ENCODE data around the gene NRTN. TPM values are rescaled to one million over a fixed set of nuclear protein-coding genes. Genes with fewer than 3 reads are reported as not detected.

Gene NRTN
- total and polyA plus RNA-seq, 2 of the 13 experiments (the other 11 are each of a cell fraction or from before 2014, with no cell fraction given): 4.1 to 5.3 TPM

DNA sequence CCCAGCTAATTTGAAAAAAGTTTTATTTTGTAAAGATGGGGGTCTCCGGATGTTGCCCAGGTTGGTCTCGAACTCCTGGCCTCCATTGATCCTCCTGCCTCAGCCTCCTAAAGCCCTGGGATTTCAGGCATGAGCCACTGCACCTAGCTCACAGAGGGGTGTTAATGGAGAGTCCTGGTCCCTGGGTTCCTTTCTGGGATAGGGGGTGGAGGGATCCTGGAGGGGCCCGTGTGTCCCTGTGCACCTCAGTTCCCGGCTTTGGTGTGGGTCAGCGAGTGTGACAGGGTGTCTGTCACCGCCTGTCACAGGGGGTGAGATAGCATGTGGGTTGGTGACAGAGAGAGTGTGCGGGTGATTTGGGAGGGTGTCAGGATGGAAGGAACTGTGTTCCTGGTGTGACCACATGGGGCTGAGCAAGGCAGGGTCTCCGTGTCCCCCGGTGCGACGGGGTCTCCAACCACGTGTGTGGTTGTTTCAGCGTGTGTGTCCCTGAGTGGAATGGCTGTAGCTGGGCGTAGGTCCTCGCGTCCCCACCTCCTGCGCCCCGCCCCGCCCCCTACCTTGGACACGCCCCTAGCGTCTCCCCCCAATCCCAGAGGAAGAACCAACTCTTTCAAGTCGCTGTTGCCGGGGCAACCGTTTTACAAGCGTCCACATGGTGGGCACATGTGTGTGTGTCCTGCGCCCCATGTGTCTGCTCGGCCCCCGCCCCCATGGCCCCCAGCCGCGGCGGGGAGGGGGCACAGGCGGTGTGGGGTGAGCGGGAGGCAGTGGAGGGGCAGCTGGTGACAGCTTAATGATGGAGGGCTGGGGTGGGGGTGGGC lies 2.9 kb upstream of the NRTN start (continued):
- TF ChIP-seq, protein P1, sequence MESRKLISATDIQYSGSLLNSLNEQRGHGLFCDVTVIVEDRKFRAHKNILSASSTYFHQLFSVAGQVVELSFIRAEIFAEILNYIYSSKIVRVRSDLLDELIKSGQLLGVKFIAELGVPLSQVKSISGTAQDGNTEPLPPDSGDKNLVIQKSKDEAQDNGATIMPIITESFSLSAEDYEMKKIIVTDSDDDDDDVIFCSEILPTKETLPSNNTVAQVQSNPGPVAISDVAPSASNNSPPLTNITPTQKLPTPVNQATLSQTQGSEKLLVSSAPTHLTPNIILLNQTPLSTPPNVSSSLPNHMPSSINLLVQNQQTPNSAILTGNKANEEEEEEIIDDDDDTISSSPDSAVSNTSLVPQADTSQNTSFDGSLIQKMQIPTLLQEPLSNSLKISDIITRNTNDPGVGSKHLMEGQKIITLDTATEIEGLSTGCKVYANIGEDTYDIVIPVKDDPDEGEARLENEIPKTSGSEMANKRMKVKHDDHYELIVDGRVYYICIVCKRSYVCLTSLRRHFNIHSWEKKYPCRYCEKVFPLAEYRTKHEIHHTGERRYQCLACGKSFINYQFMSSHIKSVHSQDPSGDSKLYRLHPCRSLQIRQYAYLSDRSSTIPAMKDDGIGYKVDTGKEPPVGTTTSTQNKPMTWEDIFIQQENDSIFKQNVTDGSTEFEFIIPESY (CRISPR knock-in tag; IDR thresholded peaks at IDR 0.05): peak; percentile 36; the same call in 1 of the 2 replicates

GRCh38 chr19:5803441-5803751 lies 1.5 kb upstream of the NRTN start:
- no peak for FAIRE-seq
- CTCF ChIA-PET (ENCODE audit: low intra/inter-chr PET ratio, low total read pairs): interaction anchor here (0.7 to 4.6 kb wide), 8 partner anchors 9 to 244 kb away, joined by 3 to 71 read pairs (median 6); partner anchors contain the start of gene VMAC

More at GRCh38 chr19:5803441-5803751, 1.5 kb upstream of the NRTN start:
- no peaks in the 10 kb centered on the region for H4K20me1 ChIP-seq (ENCODE audit: insufficient read depth, low read length)
- BruUV-seq (replicated peaks): no TSS peak
- H3K79me2 ChIP-seq (ENCODE audit: insufficient read depth, low read length): no peaks in the 10 kb centered on the region
- peak; percentile 82 for TF ChIP-seq TEAD3 (CRISPR knock-in tag; optimal IDR thresholded peaks at IDR 0.05; ENCODE audit: borderline replicate concordance)
- TF ChIP-seq HOXD1 (CRISPR knock-in tag; IDR thresholded peaks at IDR 0.05): no peak
- TF ChIP-seq ZNF543 (CRISPR knock-in tag; IDR thresholded peaks at IDR 0.05): 0 out of 2 replicates have a peak, but pooled peaks have one; percentile 58
- 0 out of 2 replicates have a peak, but pooled peaks have one; percentile 4 for TF ChIP-seq ZFP36L1 (CRISPR knock-in tag; IDR thresholded peaks at IDR 0.05)
- TF ChIP-seq, protein P2, sequence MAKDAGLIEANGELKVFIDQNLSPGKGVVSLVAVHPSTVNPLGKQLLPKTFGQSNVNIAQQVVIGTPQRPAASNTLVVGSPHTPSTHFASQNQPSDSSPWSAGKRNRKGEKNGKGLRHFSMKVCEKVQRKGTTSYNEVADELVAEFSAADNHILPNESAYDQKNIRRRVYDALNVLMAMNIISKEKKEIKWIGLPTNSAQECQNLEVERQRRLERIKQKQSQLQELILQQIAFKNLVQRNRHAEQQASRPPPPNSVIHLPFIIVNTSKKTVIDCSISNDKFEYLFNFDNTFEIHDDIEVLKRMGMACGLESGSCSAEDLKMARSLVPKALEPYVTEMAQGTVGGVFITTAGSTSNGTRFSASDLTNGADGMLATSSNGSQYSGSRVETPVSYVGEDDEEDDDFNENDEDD (CRISPR knock-in tag; IDR thresholded peaks at IDR 0.05; ENCODE audit: borderline replicate concordance): peak; percentile 50; the same call in 1 of the 2 replicates
- TF ChIP-seq, protein P3, sequence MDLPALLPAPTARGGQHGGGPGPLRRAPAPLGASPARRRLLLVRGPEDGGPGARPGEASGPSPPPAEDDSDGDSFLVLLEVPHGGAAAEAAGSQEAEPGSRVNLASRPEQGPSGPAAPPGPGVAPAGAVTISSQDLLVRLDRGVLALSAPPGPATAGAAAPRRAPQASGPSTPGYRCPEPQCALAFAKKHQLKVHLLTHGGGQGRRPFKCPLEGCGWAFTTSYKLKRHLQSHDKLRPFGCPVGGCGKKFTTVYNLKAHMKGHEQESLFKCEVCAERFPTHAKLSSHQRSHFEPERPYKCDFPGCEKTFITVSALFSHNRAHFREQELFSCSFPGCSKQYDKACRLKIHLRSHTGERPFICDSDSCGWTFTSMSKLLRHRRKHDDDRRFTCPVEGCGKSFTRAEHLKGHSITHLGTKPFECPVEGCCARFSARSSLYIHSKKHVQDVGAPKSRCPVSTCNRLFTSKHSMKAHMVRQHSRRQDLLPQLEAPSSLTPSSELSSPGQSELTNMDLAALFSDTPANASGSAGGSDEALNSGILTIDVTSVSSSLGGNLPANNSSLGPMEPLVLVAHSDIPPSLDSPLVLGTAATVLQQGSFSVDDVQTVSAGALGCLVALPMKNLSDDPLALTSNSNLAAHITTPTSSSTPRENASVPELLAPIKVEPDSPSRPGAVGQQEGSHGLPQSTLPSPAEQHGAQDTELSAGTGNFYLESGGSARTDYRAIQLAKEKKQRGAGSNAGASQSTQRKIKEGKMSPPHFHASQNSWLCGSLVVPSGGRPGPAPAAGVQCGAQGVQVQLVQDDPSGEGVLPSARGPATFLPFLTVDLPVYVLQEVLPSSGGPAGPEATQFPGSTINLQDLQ (CRISPR knock-in tag; IDR thresholded peaks at IDR 0.05): 0 out of 2 replicates have a peak, but pooled peaks have one; percentile 45
- TF ChIP-seq TMF1 (CRISPR knock-in tag; IDR thresholded peaks at IDR 0.05; ENCODE audit: low read depth): 0 out of 2 replicates have a peak, but pooled peaks have one; percentile 60
- TF ChIP-seq NFIB (CRISPR knock-in tag; IDR thresholded peaks at IDR 0.05; ENCODE audit: borderline replicate concordance): 0 out of 2 replicates have a peak, but pooled peaks have one; percentile 16
- TF ChIP-seq MATR3 (CRISPR knock-in tag; IDR thresholded peaks at IDR 0.05): no peak
- 24% methylated on average over 8 of the region's 8 CpGs for WGBS (ENCODE audit: low lambda C conversion rate)
- peak overlapping the region; percentile 7; the same call in 1 of the 2 replicates for H3K9ac ChIP-seq (ENCODE audit: insufficient read depth, low read depth, low read length)
- H3K36me3 ChIP-seq (replicated peaks in 1 of 2; ENCODE audit: control insufficient read depth in 1 of 2, insufficient read depth in 2 of 2, low read length in 2 of 2): no peaks in the 10 kb centered on the region
- in situ Hi-C loops (cut with HindIII; ENCODE audit: extremely low pct_ligation_motif_present, low pct_unique_long_range_greater_than_20kb): loop anchor here (5.0 kb wide), 2 partner anchors 174 to 219 kb away; partner anchors contain the start of gene RANBP3
- H3K27me3 ChIP-seq (ENCODE audit: control insufficient read depth in 1 of 2, insufficient read depth in 2 of 2, low read length in 2 of 2): no peaks in the 10 kb centered on the region; a peak in 1 of 5 replicates
- no peak overlapping the region for H3K27ac ChIP-seq (ENCODE audit: extremely low read length, insufficient read depth, low read length)
- H3K9me3 ChIP-seq (ENCODE audit: low read length): no peaks in the 10 kb centered on the region
- H3K4me3 ChIP-seq (replicated peaks in 1 of 3; ENCODE audit: insufficient read depth in 1 of 3, low read depth in 2 of 3, low read length in 3 of 3): peak overlapping the region; percentile 29 to 60 (median 39); a peak in 5 of 6 replicates
- POLR2A ChIA-PET: interaction anchor here (0.7 to 2.3 kb wide), 11 partner anchors 12 to 219 kb away, joined by 3 to 46 read pairs (median 5); partner anchors contain the start of genes CAPS, DUS3L, FUT5 and NDUFA11
- H2AFZ ChIP-seq (ENCODE audit: low read length): no peak overlapping the region
- intact Hi-C loops (cut with micrococcal nuclease; ENCODE audit: unreplicated experiment): loop anchor here (10.0 kb wide), 1 partner anchor 221 kb away; no protein-coding TSS in a partner anchor
- DNase-seq (ENCODE audit: low spot score) (no peak), ATAC-seq (no peak)
- peaks cover 68% of the 10 kb centered on the region for H3K4me1 ChIP-seq (ENCODE audit: insufficient read depth, low read length)
- peak overlapping the region; percentile 70 for H3K4me2 ChIP-seq (ENCODE audit: low read depth, low read length)
